Iris pigment epithelial cell (primary cell): ENCODE results near the gene CSNK2A1.
"Not testable (repeated sequence)": the region's sequence is repeated elsewhere in the genome, so short reads cannot be mapped to it uniquely, and the experiment has no call there.

Source experiments
- DNase-seq: peaks from one replicate; pipeline ENCODE4 v3.0.0-alpha.2; 2011; ENCODE audit warnings: low read depth

Gene CSNK2A1

DNA sequence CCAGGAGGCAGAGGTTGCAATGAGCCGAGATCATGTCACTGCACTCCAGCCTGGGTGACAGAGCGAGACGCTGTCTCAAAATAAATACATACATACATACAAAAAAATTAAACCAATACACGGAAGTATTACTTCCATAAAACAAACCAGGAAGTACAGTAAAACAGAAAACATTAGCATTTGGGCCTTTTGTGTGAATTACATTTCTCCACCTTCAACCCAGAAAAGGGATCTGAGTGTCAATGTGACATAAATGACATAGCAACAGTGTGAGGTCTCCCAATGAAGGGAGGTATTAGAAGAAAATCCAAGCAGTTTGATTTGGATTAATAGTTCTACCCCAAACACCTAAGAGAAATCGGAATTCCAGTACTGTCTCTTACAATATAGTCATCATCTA, 10.1 kb downstream of the CSNK2A1 start:
- no peak for DNase-seq

DNA sequence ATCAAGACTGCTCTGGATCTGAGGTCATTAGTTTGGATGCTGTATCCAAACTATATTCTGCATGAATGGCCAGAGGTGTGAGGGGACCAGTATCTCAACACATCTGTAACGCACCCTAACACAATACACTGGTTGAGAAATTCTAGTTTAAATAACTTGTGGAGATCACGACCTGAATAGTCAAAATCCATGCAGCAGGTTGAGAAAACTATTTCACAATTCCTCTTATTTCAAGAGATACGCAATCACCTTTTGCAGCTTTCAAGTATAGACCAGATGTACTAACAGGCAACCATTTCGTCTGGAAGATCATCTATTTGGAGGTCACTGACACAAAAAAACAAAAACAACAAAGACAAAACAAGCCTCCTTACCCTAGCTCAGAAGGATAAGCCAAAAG, 11.1 kb downstream of the CSNK2A1 start:
- no peak for DNase-seq

DNA sequence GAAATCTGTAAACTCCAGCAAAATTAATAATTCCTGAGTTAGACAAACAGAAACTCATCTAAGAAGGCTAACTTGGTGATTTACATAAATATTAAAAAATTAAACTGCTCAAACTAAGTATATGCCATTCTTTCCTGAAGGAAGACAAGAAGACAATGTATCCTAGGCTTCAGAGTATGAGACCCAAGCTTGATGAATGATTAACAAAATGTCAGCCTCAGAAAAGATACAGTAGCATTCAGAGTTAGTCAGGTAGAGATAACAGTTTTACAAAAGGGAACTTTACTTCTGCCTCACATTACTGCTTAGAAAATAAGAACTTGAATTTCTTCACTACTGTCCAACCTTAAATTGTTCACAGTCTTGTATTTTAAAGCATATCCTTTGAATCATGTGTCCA, 12.0 kb downstream of the CSNK2A1 start:
- no peak for DNase-seq

DNA sequence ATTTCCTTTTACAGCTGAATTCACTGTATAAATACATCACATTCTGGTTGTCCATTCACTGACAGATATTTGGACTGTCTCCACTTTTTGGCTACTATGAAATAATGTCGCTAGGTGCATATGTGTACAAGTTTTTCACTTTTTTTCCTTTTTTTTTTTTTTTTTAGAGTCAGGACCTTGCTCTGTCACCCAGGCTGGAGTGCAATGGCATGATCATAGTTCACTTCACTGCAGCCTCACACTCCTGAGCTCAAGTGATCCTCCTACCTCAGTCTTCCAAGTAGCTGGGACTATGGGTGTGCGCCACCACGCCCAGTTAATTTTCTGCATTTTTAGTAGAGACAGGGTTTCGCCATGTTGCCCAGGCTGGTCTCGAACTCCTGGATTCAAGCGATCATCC, 13.3 kb downstream of the CSNK2A1 start:
- no peak for DNase-seq

DNA sequence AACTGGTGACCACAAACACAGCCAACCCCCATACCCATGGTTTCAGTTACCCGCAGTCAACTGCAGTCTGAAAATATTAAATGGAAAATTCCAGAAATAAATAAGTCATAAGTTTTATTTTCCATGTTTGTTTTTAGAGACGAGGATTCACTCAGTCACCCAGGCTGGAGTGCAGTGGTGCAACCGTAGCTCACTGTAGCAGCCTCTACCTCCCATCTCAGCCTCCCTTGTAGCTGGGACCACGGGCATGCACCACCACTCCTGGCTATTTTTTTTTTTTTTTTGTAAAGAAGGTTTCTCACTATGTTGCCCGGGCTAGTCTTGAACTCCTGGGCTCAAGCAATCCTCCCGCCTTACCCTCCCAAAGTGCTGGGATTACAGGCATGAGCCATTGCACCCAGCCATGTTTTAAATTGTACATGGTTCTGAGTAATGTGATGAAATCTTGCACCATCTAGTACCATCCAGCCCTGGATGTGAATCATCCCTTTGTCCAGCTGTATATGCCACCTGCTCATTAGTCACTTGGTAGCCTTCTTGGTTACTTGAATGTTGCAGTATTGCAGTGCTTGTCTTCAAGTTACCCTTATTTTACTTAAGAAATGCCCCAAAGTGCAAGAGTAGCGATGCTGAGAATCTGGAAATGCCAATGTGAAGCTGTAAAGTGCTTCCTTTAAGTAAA, 14.5 kb downstream of the CSNK2A1 start:
- DNase-seq, result peak; percentile 90

DNA sequence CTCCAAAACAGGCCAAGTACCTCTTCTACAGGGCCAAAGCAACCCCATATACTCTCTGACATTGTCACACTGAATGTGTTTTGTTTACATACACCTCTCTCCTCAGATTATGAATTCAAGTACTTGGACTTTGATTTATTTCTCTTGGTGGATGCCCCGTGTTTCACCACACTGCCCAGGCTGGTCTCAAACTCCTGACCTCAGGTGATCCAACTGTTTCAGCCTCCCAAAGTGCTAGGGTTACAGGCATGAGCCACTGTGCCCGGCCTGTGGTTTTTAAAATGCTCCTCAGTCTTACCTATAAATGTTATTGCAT, 16.1 kb downstream of the CSNK2A1 start:
- no peak for DNase-seq

DNA sequence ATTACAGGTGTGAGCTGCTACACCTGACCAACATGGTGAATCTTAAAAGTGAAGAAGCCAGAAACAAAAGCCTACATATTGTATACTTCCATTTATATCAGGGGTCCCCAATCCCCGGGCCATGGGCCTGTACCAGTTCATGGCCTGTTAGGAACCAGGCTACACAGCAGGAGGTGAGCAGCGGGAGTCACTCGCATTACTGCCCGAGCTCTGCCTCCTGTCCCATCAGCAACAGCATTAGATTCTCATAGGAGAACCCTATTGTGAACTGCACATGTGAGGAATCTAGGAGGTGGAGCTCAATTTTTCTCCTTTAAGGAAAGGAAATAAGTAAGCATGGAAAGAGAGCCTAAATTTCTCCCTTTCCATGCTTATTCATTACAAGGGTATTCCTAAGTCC, 21.7 kb downstream of the CSNK2A1 start:
- no peak for DNase-seq

DNA sequence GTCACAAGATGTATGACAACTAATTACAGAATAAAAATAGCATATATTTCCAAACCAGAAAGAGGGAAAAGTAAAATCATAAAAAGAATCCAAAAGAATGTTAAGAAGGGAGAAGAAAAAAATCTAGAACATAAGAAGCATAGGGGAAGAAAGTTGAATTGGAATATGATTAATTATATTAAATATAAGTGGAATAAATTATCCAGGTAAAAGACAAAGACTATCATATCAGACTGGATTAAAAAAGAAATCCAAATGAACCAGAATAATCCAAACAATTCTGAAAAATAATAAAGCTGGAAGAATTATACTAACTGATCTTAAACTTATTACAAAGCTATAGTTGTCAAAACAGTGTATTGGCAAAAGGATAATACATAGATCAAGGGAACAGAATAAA, 23.6 kb downstream of the CSNK2A1 start:
- no peak for DNase-seq

DNA sequence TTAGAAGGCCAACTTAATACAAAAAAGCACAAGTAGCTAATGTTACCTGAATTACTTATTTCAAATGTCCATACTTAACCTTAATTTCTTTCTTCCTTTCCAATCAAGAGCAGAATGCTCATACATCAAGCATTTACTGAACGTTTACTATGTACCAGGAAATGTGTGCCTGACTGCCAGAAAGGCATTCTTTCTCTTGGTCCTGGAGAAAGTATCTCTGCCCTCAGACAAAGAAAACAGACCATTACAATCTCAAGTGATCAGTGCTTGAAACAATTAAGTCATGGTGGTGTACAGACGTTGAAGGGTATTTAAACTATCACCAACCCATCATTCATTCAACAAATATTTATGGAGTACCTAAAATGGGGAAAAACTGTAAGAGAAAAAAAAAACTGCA, 26.4 kb downstream of the CSNK2A1 start:
- DNase-seq, result peak; percentile 34

DNA sequence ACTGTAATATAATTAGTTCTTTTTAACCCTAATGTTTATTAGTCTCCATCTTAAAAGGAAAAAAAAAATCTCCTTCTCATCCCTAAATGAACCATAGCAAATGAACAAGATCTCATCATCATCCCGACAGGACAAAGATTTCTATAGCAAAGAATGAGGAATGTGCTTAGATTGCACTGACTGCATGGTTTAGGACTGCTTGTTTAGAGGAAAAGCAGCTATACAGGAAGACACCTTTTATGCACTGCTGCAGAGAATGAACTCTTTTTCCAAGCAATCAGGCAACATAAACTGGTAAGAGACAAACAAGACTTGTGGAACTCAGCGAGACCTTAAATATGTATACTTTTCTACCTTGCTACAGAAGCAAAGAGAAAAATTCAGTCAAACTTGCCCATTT, 26.8 kb downstream of the CSNK2A1 start:
- DNase-seq, result peak; percentile 22

DNA sequence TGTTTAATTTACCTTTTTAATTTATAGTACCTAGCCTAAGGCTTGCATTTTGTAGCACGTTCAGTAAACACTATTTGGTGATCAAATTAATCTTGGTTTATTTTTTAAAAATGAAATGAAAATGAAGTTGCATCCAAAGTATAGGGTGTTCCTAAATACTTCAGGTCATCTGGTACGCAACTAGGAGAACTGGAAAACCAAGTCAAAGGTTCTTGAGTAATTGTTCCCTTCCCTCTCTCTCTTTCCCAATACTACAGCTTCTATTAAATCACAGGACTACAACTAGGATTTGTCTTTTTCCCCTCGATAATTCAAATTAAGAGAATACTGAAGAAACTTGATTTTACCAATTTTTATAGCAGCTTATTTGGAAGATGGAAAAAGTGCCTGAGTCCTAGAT, 27.9 kb downstream of the CSNK2A1 start:
- DNase-seq, result no peak

DNA sequence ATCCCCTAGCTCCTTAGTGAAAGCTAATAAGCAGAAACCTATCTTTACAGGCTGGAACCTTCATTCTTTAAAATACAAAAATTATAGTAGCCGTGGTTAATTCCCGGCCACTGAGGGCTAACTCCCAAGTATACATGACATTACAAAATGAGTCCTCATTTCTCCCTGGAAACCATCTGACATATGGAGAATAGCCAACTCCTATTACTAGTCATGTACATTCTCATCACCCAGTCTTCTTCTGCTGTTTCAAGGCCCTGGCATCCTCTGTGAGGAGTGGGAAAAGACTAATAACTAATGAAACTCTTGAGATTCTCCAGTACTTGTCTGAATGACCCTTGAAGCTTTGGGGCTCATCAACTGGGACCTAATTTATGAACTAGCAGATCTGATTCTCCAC, 30.2 kb downstream of the CSNK2A1 start:
- DNase-seq, result peak; percentile 22

DNA sequence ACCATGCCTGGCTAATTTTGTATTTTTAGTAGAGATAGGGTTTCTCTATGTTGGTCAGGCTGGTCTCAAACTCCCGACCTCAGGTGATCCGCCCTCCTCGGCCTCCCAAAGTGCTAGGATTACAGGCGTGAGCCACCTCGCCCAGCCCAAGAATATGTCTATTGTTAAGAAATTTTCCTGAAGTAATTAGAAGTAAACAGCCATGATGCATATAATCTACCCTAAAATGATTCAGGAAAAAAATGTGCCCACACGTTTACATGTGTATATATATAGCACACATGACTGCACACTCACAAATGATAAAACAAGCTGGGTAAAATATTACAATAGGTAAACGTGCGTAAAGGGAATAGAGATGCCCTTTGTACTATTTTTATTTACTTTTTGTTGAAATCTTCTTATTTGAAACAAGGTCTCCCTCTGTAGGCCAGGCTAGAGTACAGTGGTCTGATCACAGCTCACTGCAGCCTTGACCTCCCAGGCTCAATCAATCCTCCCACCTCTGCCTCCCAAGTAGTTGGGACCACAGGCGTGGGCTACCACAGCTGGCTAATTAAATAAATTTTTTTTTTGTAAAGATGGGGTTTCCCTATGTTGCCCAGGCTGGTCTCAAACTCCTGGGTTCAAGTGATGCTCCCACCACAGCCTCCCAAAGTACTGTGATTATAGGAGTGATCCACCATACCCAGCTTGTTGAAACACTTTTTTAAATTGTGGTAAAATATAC, 33.1 kb downstream of the CSNK2A1 start:
- DNase-seq, result not testable (repeated sequence)

DNA sequence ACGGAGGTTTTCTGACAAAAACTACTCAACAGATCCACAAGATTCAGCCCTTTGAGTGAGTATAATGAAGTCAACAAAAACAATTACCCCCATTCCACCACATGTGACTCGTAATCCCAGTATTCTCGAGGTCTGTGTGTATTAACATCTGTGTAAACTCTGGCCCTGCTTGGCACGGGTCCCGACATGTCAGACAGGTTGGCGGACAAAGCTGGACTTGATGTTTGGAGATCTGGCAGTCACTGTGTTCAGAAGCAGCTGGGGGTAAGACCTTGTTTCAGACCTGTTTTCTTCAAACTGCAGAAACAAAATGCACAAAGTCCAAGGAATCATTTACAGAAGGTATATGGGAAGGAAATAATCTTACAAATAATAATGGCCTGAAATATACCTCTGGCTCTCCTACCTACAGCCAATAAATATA, 35.2 kb downstream of the CSNK2A1 start:
- DNase-seq, result peak; percentile 11

DNA sequence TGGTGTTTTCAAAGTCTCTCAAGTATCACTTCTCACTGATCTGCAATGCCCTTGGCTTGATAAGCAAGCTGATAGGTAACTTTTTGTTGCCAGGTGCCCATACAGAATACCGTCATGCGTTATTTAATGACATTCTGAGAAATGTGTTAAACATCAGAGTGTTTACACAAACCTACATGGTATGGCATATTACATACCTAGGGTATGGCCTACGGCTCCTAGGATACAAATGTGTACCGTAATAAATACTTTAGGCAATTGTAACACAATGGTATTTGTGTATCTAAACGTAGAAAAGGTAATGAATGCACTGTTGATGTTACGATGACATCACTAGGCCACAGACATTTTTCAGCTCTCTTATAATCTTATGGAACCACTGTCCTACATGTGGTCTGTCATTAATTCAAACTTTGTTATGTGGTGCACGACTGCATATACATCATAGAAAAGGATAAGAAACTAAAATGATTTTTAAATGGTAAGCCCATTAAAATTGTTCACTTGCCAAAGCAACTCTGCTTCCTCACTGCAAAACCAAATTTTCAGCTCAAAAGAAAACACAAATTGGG, 35.7 kb downstream of the CSNK2A1 start:
- no peak for DNase-seq

DNA sequence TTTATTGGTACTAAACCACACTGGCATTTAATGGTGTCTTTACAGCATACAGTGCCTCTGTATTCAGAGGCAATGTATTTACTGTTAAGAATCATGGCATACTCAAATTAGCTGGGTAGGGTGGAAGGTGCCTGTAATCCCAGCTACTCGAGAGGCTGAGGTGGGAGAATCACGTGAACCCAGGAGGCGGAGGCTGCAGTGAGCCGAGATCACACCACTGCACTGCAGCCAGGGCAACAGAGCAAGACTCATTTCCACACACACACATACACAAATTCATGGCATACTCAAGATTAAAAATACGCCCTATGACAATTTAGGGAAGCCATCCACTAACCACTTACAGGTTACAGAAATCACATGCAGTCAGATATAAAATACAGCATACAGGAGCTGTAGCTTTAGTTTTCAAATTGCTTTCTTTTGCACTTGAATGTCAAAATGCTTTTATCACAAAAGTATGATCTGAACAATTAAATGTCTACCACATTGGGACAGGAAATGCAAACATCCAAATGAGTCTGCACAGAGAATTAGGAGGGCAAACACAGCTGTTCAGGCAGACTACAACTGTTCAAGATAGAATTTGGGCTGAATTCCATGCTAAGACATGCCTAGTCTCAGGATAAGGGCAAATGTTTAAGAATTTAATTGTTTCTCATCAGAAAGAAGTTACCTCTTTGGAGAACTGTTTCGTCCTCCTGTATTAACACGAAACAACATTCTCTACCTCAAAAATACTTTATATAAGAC, 36.4 kb downstream of the CSNK2A1 start:
- no peak for DNase-seq

DNA sequence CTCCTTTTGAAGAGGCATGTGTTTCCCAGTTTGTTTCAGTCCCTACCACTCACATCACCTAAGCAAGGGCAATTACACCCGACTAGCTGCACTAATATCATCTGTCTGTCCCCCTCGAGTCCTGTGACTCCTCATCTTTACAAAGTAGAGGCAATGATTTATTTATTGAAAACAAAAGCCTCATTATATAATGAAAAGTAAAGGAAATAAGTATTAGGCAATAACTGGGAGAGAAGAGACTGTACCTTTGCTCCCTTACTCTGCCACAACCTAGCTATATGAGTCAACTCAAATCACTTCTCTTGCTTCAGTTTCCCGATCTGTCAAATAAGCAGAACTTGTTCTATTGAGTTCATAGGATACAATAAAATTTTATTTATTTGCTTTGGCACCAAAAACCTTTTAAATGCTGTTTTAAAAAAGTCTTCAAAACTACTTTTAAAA, 38.9 kb downstream of the CSNK2A1 start:
- DNase-seq, result peak; percentile 39

DNA sequence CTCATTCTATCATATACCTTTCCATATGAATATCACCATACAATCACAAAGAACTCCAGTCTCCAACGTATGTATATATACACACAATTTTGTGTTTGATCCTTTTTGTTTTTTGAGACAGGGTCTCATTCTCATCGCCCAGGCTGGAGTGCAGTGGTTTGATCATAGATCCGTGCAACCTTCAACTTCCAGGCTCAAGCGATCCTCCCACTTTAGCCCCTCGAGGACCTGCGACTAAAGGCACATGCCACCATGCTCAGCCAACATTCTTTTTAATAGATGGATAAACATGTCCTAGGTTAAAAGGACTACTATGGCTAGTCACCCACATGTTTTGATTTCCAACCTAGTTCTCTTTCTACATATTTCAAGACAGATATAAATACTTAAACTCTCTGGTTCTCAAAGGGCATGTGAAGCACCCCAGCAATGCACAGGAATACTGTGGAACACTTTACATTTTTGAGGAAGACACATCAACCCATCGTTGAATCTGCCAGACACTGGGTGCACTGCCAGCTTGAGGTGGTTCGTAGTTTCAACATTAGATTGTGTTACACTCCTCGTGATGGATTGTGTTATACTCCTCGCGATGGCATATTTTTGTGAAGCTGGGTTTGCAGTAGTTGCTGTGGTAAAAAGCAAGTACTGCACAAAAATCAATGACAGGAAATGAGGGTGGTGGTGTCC, 40.4 kb downstream of the CSNK2A1 start:
- no peak for DNase-seq

DNA sequence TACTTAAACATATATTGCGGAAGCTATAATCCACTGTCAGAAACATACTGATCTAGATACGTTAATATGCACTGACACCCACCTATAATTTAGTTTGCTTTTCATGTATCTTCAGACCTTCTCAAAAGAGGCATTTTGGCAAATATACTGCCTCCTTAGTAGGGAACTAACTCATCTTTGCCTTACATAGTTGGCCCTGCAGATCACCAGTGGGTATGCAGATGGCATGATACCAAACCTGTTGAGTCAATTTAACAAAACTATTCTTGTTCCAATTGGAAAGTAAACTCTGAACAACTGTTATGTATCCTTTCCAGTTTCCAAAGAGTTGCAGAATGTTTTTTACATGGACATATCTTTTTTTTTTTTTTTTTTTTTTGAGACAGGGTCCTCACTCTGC, 45.6 kb downstream of the CSNK2A1 start:
- DNase-seq, result no peak

DNA sequence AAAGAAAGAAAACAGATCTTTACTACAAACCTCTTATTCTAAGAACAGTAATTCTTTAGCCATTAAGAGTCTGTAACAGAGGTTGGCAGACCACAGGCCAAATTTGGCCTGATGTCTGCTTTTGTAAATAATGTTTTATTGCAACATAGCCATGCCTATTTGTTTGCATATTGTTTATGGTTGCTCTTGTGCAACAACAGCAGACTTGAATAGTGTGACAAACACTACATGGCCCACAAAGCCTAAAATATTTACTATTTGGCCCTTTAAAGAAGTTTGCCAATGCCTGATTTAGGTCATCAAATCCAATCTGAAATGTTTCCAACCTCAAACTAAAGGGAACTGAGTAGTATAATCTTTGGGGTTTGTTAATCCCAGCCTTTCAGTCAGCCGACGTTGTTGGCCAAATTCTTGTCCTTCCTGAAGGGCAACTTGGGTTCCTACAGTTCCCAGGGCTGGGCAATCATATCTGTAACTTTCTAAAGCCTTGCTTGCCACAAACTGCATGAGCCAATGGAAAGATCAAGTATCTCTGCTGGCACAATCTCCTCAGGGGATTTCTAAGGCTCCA, 47.4 kb downstream of the CSNK2A1 start:
- DNase-seq, result peak; percentile 85

DNA sequence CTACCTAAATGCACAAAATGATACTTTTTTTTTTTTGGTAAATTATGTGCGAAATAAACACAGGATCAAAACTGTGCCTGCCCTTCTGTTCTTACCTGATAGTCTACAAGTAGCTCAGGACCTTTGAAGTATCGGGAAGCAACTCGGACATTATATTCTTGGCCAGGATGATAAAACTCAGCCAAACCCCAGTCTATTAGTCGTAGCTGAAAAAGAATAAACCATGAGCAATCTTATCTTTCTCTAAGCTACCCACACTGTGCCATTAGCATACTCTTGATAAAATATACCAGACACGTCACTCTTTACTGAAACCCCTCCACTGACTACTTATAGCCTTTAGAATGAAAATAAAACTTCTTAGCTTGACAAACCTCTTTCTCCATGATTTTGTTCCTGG, 51.4 kb downstream of the CSNK2A1 start:
- DNase-seq, result no peak

DNA sequence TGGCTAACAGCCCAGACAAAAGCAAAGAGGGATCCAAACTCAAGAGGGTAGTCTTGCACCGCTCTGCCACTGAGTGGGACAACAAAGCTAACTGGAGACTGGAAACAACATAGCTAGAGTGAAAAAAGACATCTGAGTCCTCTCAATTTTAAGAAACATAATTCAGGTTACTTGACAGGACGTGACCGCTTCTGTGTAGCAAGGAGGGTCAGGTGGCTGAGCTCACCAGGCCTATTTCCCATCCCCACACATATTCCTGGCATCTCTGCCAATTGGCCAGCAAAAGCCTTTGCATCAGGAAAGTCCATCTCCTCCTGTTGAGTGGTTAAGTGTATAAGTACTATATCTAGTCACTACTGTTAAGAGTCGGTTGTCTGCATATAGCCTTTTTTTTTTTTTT, 55.9 kb downstream of the CSNK2A1 start:
- no peak for DNase-seq
